IPS-11a (cell line): ENCODE data around the gene LMO4.

Experiments used
- H3K4me3 ChIP-seq: one replicate; pipeline ENCODE4 v1.5.1; 2013; ENCODE audit warnings: low read depth, low read length, control low read depth

LMO4 gene

DNA sequence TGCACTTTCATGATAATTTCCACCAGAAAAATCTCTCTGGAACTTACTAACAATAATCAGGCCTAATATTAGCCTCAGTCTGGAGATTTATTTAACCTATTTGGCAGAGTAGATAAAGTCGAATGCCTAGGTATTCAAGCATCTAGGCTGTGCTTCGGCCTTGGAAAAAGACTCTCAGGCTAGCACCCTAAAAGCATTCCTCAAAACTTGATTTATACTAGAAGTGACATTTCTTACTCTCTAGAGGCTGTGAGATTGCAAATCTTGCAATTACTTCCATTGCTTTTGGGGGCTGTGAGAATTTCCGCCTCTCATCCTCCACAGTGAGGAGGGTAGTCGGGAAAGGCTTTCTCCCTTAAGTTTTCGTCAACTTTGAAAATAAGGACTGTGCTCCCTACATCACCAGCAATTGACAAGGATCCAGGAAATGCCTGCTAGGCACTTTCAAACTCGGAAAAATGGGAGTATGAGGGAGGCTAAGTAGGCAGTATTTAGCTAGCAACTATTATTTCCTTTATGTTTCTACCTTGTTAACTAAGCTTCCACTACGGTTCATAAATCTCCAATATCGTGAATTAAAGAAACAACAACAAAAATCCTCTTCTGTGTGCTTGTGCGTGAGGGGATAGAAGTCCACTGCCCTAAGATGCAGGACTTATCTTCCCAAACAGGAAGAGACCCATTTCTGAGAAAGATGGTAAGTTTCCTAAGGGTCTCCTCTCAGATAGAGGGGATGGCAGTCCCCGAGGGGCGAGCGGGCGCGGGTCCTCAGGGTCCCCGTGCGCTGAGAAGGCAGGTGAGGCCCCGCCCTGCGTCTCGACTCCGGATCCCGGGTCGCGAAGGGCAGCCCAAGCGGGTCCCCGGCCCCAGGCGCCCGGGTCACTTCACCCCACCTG lies 1.1 kb upstream of the LMO4 start:
- peak overlapping the region; percentile 82 for H3K4me3 ChIP-seq

DNA sequence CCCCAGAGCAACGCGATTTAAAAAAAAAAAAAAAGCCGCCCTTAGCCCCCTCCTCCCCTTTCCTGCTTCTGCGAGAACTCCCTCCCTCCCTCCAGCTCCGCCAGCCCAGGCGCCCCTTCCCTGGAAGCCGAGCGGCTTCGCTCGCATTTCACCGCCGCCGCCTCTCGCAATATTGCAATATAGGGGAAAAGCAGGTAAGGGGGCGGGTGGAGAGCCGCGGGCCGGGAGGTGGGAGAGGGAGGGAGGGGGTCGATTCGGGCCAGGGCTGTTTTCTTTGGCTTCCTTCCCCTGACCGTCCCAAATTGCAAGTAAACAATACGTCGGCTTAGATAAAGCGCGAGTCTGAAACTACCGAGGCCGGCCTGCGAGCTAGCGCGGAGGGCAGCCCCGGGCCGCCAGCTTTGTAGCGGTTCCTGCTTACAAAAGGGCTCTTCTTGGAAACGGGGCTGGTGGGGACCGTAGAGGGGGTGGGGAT lies 408 bp downstream of the LMO4 start:
- peak overlapping the region; percentile 82 for H3K4me3 ChIP-seq

DNA sequence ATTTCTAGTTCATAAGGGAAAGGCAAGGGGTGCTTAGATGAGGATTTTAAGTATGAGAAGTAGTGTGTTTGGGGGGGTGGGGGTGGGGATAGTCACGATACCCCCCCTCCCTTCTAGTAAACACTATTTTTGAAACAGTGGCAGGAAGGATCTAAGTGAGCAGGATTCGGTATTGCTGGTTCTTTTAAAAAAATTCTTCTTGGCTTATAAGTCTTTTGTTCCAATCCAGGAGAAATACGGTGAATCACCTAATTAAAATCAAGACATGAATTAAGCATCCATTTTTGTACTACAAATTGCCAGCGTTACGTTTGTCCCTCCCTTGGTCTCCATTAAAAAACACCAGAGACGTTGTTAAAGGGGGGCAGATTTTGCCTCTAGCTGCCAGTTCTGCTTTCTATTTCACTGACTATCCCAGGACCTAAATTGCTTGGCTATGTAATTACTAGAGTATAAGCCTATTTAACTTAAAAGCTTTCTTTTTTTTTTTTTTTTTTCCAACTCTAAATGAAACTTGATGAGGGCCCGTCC lies 911 bp downstream of the LMO4 start:
- peak overlapping the region; percentile 82 for H3K4me3 ChIP-seq

DNA sequence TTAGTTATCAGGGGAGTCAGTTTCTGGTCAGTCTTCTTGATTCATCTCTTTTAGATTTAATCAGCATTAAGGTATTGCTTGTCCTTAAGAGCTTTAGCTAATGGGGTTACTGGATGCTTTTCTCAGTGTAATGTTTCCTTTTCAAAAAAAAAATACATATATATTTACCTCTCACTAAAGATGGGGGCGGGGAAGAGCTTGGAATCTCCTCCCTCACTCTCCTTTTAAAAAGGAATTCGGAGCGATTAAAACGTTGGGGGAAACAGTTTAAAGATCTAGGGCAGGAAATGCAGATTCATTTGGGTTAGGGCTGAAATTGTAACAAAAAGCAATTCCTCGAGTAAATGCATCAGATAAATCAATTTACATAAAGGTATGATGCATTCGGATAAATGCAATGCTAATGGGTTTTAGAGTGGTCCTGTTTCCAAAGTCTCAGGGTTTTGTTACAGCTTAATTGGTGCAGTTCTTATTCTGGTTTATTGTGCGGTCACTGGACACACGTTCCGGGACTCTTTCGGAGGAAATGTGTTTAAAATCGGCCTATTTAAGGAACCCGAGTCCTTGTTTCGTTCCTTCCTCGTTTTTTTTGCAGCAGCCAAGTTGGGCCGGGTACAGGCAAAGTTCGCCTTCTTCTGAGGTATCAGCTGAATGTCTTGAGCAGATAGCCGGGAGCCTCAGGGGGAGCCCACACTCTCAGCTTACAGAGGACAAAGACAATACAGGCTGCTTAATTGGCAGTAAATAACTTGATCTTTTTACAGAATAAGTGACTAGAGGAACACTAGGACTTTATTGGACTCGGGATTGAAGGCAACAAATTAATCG lies 1.6 kb downstream of the LMO4 start:
- H3K4me3 ChIP-seq: peak overlapping the region; percentile 82

DNA sequence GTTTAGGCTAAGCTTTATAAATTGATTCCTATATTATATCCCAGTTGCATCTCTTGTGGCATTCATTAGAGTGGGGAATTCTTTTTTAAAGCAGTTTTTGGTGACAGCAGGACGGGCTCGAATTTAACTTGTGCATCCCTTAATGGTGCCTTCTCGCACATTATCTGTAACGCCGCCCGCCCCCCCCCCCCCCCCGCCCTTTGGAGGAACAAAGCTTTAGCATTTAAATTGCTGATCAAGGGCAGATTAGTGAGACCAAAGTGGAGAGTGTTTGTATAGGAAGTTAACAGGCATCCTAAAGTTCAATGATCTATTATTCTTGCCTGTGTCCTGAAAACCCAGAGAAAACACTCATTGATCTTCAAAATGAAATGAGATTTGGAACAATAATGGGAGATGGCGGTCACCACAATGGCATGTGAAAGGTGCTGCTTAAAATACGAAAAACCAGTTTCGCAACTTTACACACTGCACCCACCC lies 2.2 kb downstream of the LMO4 start:
- H3K4me3 ChIP-seq: peak overlapping the region; percentile 82

DNA sequence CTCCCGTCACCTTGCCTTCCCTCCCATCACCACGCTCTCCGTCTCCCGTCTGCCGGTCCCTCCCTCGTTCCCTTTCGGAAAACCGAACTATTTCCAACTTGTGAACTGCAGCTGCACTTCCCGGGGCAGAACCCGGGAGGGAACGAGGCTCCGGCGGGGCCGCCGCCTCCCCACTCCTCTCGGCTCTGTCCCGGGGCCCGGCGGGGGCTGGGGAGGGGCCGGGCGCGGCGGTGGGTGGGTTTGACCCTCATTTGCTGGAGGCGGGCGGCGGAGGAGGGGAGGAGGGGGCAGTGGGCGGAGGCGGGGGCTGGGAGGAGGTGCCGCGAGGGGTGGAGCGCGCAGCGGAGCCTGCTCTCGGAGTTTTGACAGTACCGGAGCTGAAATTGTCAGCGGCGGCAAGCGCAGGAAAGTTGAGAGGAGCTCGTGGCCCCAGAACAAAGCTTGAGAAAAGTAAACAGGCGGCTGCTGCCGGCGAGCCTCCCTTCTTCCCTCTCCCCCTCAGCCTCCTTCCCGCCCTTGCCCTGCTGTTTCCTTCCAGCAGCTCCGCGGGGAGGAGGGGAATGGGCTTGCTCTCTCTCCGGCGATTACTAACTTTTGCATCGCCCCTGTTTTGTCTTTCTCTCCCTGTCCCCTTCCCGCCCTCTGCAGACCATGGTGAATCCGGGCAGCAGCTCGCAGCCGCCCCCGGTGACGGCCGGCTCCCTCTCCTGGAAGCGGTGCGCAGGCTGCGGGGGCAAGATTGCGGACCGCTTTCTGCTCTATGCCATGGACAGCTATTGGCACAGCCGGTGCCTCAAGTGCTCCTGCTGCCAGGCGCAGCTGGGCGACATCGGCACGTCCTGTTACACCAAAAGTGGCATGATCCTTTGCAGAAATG lies 2.9 kb downstream of the LMO4 start:
- peak overlapping the region; percentile 67 for H3K4me3 ChIP-seq

DNA sequence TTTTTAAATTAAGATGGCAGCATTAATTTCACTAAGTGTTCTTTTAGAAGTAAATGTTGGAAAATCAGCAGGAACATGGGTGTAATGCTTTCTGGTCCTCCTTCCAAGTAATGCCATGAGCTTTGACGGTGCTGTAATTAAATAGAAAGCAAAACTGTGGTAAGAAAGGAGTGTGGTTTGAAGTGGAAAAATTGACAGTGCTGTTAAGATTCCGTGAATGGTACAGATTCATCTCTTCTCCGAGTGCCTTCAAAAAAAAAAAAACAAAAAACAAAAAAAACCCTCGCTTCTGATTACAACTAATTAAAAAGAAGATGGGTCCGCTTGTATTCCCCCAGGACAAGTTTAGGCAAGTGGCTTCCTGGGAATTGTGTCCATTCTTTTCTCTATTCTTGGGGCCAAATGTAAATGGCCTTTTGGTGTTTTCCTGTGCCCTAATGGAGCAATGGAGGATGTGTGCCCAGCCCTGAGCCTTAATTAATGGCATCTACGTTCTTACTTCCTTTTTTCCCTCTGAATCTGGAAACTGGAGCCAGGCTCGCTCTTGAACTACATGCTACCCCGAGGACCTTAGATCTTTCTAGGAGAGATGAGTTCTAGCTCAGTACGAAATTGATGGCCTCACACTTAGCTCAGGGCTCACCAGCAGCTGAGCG lies 5.1 kb downstream of the LMO4 start:
- H3K4me3 ChIP-seq: peak overlapping the region; percentile 47

DNA sequence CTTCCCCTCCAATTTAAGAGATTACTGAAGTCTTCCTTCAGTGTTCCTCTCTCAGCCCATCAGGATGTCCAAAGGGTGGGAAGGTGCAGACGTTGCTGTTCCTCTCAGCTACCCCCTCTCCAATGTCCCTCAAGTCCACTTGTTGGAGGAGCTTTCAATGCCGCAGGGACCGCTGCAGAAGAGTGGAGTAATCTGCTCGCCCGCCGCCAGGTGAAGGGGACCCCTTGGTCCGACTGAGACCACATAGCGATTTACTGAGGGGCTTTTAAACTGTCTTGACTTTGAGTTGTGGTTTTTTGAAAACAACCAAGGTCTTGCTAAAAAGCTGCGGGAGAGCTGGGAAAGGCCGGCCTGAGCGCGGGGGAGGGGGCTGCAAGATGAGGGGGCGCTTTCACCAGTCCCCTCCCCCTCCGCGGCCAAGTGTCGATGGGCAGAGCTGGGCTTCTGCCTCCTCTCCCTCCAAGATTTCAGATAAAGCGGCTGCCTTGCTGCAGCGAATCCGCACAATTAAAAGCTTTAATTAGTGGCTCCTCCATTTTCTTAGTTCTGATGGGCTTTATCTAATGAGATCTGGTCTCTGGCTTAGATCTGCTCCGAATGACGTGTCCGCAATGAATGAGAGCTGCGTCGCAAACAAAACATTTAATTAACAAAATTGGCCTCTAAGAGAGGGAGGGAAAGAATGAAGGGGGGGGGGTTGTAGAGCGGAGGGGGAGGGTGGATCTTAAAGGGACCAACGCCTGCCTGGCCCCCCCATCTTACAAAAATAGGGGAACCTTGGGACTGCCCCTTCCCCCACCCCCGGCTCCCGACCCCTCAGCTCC lies 5.9 kb downstream of the LMO4 start:
- peak overlapping the region; percentile 47 for H3K4me3 ChIP-seq

DNA sequence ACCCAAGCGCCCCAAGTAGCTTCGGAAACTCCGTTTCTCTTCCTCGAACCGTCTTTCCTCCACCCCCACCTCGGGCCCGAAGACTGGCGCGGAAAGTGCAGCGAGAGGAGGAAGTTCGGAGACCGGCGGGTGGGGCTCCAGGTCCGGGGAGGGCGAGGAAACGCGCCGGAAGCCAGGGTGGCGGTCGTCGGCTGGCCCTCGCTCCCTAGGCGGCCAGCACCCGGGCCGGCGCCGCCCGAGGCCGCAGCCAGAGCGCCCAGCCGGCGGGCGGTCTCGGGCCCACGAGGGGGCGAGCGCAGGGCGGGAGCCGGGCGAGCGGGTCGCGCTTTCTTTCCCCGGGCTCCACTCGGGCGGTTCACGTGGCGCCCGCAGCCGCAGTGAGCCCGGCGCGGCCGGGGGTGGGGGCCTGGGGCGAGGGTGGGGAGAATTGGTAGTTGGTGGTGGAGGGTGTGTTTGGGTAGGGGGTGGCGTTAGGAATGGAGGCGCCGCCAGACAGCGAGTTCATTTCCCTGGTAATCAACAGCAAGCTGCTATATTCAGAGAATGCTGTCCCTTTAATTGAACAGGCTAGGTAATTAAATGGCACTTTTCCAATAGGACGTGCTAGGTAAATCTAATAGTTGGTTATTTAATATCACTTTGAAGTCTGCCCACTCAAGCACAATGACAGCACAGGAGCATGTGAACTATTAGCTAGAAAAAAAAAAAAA lies 6.7 kb downstream of the LMO4 start:
- peak overlapping the region; percentile 31 for H3K4me3 ChIP-seq

DNA sequence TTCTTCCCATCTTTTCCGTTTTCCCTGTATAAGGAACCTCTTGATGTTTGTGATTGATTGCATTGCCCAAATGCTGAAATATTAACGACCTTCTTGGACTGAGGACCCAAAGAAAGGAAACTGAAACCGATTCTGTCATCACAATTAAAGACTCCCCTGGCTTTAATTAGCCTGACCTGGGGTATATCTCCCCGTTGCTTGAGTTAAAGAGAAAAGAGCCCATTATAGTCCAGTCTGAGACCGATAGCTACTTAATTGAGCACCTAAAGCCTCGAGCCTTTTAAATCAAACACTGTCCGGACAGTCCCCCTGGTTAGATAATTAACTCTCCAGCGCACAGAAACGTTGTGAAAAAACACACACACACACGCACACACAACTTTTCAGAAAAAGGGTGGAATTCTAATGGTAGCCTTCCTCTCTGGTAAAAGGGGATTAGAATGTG lies 8.0 kb downstream of the LMO4 start:
- H3K4me3 ChIP-seq: no peak overlapping the region

DNA sequence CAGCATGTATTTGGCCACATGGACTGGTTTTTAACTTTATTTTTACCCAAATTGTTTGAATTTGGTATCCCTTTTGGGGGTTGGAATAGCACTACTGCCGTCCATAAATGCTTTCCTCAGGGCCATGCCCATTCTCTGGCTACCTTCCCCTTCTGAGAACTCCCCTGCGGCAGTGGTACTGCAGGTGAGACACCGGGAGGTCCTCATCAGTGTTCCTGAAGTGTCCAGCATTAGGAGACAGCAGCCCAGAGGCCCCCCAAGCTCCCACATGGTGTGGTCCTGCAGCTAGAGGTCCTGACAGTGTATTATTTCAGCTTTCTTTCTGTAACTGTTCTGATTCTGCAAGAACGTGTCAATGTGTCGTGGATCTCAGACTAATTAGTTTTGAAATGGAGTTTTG lies 8.9 kb downstream of the LMO4 start:
- no peak overlapping the region for H3K4me3 ChIP-seq

DNA sequence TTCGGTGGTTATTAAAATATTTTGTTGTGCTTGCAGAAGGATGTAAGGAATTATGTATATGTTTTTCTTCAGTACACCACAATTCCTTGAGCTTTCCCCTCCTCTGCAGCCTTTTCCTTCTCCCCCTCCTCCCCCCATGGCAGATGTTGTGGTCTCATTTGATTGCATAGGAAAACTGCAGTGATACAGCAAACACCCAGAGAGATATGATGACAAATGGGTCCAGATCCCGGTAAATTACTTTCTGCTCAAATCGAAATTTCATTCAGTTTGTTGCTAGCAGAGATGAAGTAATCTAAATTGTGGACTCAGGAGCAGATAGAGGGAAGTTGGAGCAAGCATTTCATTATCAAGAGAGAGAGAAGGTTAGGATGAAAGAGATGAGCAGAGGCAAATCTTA lies 9.9 kb downstream of the LMO4 start:
- H3K4me3 ChIP-seq: no peak overlapping the region

DNA sequence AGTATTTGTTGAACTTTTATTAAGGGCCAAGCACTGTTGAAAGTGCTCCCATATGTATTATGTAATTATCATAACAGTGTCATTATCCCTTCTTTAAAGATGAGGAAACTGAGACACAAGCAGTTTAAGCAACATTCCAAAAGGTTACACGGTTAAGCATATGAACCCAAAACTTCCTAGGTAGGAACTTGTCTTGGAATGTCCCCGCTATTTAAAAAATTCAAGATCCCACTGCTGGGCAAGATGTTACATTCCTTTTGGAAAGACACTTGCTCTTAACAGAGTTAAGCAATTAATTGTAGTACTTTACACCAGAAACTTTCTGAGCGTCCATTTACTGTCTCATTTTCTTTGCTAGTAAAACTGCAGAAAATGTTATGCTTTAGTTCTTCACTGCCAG lies 15.6 kb downstream of the LMO4 start:
- H3K4me3 ChIP-seq: no peak overlapping the region

DNA sequence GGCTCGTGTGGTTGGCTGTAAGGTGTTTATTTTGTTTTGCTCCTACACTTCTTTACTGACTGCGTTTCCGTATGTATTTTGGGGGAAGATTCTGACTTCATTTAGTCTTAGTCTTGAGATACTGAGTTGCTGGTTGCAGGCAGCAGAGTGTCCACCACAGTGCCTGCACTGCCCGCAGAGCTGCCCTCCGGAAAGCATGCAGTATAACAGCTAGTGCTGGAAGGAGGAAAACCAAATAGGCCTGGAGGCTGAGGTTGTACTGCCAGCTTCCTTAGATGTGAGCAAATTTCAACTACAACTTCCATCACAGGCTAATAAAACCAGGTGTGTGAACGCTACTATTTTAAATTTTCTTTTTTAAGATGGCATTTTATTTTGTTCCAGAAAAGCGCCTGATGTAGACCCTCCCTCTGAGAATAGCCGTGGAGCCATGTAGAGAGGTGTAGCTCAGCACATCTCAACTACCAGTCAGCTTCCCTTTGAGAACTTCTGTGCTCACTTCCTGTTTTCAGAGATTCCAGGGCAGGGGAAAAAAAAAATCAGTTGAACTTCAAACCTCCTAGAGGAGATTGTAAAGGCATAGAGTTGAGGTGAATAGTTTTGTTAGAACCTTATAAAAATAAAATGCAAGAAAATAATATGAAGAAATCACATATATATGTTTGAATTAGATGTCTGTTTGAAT lies 17.6 kb downstream of the LMO4 start:
- H3K4me3 ChIP-seq: no peak overlapping the region

DNA sequence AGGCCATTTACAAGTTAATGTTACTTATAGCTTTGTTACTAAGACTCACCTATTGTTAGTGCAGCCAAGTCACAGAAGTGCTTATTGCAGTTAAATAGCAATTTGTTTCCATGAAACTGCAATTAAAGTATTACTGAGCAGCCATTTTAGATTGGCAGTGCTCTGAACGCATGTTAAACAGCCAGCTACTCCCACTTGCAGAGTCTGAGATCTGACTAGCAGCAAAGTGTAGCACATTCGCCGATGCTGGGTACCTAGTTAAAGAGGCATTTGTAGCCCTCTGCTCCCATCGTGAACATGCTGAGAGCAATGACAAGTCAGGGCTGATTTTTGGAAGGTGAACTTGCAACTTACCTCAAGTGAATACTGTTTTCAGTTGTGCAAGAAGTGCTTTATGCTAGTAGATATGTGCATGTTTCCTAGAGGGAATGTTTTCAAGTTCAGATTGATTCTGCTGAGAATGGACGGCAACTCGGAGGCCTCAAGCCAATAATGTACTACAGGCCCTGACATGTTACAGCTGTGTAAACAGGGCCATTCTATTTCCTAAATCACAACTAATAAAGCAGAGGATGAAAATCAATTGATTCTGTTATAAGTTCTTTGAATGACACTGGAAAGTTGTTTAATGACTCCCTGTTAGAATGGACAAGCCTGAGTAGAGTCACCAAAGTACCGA lies 19.8 kb downstream of the LMO4 start:
- no peak overlapping the region for H3K4me3 ChIP-seq

DNA sequence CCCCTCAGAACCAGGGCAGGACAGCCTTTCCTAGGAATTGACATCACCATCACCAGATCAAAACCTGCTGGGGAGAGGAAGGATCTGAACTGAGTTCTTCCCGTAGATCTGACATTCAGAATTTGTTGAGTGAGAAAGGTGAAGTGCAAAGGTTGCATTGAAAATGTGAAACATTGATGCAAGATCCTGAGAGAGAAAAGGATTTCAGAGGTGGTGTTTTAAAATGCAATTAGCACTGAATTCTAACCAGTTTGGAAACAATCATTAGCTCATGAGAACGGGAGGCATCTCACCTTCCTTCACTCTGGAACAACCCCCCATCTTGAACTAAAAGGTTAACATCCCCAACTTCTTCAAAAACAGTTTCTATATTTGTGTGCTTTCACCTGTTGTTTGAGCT lies 20.4 kb downstream of the LMO4 start:
- H3K4me3 ChIP-seq: no peak overlapping the region

DNA sequence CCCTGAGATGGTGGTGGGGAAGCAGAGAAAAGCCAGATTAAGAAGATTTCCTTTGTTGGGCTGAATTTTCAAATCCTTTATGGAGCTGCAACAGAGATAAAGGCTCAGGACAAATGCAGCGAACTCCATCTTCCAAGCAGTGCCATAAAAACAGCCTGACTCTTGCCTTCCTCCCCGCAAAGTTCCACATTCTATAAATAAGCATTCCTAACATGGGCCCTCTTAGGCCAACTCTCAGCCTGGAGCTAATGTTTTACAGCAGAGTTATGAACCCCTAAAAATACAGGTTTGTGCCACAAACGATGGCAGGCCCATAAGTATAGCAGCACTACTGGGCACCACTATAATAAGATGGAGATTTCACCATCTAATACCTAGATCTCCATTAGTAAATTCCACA lies 27.2 kb downstream of the LMO4 start:
- H3K4me3 ChIP-seq: no peak overlapping the region
